T-helper 2 cell treated with Interferon-gamma antibody and Interleukin-4, amounts not matched to agents 100 ng/mL and 5 ng/mL, for 36 hours (primary cell): ENCODE measurements around the gene METTL5. TPM values are rescaled to one million over a fixed set of nuclear protein-coding genes. Genes with fewer than 3 reads are reported as not detected.
"Not testable (repeated sequence)": the region's sequence is repeated elsewhere in the genome, so short reads cannot be mapped to it uniquely, and the experiment has no call there.

Experiments used
- intact Hi-C: fragments of 100-400 bp; cut with micrococcal nuclease; formaldehyde crosslinking; loops from one replicate; pipeline ENCODE4 v1.15.1; 2023
- total RNA-seq: library from RNA; stranded (reverse); gene quantifications from 2 replicates; pipeline ENCODE4 v1.2.3, GENCODE V29; 2022

Gene METTL5
- total RNA-seq: 58.0 and 60.9 TPM in 2 replicates

DNA sequence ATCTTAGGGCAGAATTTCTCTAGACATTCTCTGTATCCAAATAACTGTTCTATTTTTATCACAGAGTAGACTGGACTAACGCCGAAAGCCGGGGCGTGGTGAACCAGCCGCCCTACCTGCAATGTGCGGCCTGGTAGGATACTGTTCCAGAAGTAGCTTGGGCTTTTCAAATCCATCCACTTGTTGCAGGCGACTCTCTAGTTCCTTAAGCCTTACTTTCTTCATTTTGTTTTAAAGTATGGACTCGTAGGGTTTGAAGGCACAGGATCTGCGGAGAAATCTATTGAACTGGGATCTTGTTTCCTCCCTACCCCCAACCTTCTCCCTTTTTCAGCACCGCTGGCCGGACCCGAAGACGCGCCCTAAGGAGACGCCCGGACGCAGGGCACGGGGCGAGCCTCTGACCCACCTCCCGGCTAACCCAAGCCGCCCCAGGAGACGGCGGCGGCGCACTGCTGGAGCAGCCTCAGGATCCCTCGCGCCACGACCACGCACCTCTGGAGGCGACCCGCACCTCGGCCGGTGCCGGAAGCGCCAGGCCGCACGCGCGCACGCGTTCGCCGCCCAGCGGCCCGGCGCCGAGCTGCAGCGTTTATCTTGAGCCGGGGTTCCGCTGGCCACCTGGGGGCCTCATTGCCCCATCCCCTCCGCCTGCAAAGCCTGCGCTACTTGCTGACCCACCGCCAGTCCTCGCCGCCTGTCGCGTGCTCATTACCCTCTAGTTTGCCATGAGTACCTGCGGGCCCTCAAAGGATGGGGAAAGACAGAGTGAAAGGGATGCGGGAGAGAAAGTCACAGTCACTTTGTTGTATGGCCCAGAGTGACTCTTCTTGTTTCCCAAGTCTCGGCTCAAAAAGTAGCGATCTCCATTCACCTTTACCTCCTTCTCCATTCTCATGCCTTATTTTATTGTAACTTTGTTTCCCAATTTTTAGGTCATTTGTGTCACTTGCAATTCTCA is at the start of gene METTL5:
Gene METTL5, minus strand, starts transcription at position 533 of the 961 bp plus-strand sequence. Its CDS starts 308 bp downstream, at position 225.
- intact Hi-C loops: loop anchor here (1.0 to 5.0 kb wide), 5 partner anchors 25 to 948 kb away; partner anchors contain the start of genes BBS5, ERICH2 and LRP2

DNA sequence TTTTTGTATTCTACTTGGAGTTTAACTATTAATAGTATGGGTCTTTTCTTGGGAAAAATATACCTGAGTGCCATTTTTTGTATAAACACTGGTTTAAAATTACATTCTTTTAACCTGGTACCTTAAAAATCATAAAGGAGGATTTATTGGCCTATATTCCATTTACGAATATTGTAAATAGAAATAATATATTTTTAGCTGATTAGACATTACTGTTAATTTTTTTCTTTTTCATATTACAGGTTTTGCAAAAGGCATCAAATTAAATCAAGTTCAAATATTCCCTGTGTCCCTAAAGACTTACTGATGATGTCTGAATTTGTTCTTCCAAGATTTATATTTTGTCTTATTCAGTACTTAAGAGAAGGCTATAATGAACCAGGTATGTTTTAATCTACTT is 47.3 kb upstream of the METTL5 start:
- intact Hi-C loops: no loop called here

DNA sequence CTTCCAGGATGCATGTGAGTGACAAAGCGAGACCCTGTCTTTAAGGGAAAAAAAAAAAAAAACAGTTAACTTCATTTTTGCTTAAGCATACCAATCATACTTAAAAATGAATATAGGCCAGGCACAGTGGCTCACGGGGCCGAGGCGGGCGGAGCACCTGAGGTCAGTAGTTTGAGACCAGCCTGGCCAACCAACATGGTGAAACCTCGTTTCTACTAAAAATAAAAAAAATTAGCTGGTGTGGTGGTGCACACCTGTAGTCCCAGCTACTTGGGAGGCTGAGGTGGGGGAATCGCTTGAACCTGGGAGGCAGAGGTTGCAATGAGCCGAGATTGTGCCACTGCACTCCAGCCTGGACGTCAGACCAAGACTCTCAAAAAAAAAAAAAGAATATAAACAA is 46.7 kb upstream of the METTL5 start:
- intact Hi-C loops: not testable (repeated sequence)

DNA sequence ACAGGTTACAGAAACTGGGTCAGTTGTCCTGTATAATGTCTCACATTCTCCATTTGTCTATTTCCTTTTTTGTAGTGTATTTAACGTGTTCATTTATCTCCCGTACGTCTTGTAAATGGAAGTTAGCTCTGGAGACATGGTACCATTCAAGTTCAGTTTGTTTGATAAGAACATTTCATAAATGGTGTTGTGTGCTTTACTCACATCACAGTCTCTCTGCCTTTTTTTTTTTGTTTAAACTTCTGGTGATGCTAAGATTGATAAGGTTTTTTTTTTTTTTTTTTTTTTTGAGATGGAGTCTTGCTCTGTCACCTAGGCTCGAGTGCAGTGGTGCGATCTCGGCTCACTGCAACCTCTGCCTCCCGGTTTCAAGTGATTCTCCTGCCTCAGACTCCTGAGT is 44.2 kb upstream of the METTL5 start:
- intact Hi-C loops: no loop called here

DNA sequence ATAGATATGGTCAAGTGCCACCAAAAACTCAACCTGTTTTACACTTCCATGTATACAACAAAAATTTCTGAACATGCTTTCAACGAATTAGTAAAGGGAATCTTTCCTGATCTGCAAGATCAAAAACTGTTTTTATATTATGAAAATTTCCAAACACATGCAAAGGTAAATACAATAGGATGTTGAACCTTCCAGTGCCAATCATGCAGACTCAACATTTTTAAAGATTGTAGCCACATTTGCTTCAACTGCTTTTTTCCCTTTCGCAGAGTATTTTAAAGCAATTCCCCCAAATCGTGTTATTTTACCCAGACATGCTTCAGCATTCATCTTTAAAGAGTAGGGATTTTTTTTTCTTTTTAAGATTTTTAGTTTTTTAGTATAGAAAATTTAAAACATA is 42.9 kb upstream of the METTL5 start:
- intact Hi-C loops: no loop called here

DNA sequence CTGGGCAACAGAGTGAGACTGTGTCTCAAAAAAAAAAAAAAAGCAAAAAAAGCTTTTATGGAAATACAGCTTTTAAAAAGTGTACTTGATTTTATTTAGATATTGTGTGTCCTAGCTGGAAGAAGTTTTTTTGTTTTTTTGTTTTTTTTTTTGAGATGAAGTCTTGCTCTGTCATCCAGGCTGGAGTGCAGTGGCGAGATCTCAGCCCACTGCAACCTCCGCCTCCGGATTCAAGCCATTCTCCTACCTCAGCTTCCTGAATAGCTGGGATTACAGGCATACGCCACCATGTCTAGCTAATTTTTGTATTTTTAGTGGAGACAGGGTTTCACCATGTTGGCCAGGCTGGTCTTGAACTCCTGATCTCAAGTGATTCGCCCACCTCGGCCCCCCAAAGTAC is 41.5 kb upstream of the METTL5 start:
- intact Hi-C loops: not testable (repeated sequence)

DNA sequence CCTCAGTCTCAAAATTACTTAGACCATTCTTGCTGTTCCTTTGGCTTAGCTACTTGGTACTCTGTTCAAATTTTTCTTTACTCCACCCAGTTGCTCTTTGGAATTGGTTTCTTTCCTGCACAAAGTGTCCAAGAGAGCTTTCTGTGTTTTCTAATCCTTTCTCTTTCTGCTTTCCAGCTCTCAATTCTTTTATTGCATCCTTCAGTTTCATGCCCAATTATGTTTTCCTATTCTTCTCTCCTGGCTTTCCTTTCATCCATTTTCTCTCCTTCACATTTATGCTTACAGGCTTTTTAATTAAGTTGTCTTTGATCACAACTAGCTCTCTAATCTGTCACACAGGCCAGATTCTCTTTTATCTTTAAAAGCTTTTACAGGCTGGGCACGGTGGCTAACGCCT is 40.8 kb upstream of the METTL5 start:
- intact Hi-C loops: no loop called here

DNA sequence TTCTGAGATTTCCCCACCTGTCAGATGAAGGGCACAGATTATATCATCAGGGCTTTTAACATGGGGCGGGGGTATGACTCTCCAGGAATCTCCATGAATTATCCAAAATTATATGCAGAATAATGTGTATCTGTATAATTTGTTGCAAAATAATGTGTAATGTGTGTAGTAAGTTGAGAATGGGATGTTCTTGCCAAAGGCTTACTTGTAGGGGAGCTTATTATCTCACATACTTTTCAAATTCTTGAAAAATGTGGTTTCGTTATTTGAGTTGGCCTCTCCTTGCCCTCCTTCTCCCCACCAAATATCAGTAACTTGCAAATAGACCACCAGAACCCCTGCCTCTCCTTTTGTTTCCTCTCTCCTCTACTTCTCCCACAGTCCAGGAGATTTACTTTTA is 38.1 kb upstream of the METTL5 start:
- intact Hi-C loops: no loop called here

DNA sequence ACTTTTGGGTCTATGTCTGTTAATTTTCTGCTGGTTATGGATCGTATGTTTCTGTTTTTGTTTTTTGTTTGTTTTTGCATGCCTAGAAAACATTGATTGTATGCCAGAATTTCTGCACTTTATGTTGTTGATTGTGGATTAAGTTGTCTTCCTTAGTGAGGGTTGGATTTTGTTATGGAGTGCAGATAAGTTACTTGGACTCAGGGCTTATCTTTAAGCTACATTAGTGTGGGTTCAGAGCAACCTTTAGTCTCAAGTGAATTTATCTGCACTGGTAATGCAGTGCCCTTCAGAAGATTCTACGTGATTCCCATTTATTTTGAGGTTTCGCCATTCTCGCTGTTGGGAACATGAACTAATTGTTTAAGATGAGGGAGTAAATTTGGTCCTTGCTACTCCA is 35.4 kb upstream of the METTL5 start:
- intact Hi-C loops: no loop called here

DNA sequence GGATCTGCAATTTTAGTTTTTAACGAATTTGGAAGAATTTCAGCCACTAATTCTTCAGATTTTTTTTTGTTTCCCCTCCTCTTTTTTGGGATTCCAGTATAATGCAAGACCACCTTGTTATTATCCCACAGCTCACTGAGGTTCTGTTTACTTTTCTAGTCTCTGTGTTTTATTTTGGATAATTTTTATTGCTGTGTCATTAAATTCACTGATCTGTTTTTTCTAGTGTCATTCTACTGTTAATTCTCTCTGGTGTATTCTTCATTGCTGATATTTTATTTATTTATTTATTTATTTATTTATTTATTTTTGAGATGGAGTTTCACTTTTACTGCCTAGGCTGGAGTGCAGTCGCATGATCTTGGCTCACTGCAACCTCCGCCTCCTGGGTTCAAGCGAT is 34.7 kb upstream of the METTL5 start:
- intact Hi-C loops: no loop called here

DNA sequence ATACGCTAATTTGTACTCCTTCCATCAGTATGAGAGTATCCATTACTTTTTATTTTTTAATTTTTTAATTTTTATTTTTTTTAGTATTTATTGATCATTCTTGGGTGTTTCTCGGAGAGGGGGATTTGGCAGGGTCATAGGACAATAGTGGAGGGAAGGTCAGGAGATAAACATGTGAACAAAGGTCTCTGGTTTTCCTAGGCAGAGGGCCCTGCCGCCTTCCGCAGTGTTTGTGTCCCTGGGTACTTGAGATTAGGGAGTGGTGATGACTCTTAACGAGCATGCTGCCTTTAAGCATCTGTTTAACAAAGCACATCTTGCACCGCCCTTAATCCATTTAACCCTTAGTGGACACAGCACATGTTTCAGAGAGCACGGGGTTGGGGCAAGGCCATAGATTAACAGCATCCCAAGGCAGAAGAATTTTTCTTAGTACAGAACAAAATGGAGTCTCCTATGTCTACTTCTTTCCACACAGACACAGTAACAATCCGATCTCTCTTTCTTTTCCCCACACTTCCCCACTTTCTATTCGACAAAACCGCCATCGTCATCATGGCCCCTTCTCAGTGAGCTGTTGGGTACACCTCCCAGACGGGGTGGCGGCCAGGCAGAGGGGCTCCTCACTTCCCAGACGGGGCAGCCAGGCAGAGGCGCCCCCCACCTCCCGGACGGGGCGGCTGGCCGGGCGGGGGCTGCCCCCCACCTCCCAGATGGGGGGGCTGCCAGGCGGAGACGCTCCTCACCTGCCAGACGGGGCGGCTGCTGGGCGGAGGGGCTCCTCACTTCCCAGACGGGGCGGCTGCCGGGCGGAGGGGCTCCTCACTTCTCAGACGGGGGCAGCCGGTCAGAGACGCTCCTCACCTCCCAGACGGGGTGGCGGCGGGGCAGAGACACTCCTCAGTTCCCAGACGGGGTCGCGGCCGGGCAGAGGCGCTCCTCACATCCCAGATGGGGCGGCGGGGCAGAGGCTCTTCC is 30.9 kb upstream of the METTL5 start:
- intact Hi-C loops: not testable (repeated sequence)

DNA sequence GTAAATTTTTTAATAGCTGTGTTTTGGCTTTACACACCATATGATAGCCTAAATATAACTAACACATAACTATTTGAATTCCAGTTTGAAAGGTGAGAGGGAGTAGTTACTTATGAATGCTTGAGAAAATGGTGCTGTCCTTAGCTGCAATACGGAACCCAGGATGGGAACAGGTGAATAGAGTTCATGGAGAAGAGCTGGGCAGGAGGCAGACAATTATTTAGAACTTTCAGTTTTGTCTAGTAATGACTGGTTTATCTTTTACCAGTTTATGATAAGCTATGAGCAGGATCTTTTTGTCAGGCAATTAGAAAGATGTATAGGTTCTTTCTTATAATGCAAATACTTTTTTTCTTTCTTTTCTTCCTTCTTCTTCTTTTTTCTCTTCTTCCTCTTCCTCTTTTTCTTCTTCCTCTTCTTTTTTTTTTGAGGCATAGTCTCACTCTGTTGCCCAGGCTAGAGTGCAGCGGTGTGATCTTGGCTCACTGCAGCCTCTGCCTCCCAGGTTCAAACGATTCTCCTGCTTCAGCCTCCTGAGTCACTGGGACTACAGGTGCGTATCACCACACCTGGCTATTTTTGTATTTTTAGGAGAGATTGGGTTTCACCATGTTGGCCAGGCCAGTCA is 28.4 kb upstream of the METTL5 start:
- intact Hi-C loops: no loop called here

DNA sequence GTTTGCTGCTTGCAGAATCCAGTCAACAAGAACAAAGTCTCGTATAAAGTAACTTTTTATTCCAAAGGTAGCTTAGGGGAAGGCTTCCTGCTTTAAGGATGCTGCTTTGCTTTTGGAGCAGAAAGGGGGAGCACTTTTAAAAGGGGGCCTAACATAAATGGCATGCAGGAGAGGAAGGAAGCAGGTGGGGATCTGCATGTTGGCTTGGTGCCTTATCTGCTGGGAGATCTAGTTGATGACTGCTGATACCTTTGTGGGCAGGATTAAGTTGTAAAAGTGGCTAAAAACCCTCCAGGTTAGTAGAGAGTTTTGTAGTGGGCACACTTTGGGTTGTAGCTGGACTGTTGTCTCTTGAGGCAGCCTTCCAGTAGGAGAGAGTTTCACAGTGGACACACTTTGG is 25.0 kb upstream of the METTL5 start:
- intact Hi-C loops: no loop called here

DNA sequence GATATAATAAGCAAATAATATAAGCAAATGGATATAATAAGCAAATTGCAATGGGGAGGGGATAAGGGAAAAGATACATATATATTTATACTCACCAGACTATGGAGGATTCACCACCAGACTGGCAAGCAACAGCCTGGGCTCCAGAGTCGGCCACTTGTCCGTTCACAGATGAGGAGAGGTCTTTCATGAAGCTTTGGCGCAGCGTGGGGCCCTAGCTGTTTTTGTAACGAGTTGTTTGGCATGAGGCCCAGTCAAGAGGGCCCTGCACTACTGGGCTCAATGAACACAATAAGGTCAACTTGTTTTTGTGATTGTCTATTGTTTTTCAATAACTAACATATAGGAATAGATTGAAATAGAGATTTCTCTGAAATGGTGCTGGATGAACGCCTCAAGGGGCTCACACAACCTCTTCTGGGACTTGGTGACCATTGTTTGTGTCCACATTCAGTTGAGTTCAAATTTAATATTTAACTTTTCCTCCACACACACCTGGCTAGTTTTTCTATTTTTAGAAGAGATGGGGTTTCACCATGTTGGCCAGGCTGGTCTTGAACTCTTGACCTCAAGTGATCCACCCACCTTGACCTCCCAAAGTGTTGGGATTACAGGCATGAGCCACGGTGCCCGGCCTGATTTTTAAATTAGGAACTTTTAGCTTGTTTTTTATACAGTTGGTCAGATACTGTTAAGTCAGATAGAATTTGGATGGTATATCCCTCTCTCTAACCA is 24.4 kb upstream of the METTL5 start:
- intact Hi-C loops: not testable (repeated sequence)

DNA sequence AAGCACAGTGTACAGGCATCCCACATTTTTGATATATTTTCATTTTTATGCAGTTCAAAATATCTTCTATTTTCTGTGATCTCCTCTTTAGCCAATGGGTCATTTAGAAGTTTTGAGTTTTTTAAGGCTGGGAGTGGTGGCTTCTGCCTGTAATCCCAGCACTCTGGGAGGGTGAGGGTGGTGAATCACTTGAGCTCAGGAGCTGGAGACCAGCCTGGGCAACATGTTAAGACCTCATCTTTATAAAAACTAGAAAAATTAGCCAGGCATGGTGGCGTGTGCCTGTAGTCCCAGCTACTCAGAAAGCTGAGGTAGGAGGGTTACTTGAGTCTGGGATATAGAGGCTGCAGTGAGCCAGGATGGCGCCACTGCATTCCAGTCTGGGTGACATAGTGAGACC is 20.3 kb upstream of the METTL5 start:
- intact Hi-C loops: no loop called here

DNA sequence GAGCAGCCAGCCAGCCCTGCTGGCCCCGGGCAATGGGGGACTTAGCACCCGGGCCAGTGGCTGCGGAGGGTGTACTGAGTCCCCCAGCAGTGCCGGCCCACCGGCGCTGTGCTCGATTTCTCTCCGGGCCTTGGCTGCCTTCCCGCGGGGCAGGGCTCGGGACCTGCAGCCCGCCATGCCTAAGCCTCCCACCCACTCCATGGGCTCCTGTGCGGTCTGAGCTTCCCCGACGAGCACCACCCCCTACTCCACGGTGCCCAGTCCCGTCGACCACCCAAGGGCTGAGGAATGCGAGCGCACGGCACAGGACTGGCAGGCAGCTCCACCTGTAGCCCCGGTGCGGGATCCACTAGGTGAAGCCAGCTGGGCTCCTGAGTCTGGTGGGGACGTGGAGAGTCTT is 16.9 kb upstream of the METTL5 start:
- intact Hi-C loops: not testable (repeated sequence)

DNA sequence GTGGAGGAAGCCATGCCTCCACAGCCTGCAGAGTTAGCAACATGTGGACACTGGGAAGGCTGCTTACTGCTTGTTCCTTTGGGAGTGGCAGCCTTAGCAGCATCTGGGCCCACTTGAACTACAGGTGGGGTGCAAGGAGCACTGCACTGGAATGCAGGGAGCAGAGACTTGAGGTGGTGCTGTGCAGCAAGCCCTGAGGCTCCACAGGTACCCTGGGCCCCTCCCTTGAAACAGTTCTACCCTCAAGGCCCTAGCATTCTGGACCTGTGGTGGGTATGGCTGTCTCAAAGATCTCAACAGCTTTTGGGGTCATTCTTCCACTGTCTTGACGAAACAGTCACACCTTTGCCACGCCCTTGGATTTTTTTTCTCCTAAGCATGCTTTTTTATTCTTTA is 16.0 kb upstream of the METTL5 start:
- intact Hi-C loops: no loop called here

DNA sequence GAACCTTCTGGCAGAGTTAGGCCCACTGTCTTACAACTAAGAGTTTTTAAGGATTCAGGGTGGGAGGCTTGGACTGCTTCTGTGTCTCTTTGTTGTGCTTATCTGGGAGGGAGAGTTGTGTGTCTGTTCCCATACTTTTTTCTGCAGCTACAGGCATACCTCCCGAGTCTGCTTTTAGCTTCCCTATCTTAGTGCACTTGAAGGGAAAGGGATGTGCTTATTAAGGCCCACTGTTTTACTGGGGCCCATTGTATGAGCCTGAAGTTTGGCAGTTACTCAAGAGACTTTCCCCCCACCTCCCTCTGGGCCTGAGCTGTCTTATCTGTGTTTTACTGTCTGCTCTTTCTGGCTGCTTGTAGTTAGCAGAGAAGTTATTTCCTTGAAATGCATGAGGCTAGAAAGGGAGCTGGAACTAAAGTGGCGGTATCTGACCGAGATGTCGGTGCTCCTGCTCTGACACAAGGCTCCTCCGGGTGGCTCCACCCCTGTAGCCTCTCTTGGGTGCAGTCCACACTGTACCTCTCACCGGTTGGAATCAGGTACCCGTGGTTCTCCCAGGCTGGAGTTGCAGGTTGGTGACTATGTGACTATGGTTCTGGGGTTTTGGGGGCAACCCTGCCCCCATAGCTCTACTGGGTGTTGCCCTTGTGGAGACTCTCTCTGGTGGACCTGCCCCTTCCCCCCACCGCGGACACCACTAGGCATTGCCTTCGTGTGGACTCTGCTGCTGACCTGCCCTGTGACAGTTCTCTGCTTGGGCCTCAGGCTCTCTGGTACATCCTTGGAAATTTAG is 15.4 kb upstream of the METTL5 start:
- intact Hi-C loops: no loop called here

DNA sequence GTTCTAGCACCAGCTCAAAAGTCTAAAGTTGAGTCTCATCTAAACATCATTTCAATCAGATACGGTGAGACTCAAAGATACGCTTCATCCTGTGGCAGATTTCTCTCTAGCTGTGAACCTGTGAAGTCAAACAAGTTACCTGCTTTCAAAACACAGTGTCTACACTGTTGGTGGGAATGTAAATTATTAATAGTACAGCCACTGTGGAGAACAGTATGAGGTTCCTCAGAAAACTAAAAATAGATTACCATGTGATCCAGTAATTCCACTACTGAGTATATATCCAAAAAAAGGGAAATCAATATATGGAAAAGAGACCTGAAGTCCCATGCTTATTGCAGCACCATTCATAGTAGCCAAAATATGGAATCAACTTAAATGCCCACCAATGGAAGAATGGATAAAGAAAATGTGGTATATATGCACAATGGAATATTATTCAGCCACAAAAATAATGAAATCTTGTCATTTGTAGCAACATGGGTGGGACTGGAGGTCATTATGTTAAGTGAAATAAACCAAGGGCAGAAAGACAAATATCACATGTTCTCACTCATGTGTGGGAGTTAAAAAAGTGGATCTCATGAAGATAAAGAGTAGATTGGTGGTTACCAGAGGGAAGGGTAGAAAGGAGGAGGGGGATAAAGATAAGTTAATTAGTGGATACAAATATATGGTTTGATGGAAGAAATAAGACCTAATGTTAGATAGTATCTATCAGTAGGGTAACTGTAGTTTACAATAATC is 14.2 kb upstream of the METTL5 start:
- intact Hi-C loops: no loop called here
